B cell (primary cell): ENCODE results near the gene CYP27A1. TPM values are rescaled to one million over a fixed set of nuclear protein-coding genes. Genes with fewer than 3 reads are reported as not detected.

Source experiments
- ATAC-seq: fragments of 200-7000 bp; cut with Tn5 transposase; one replicate; pipeline ENCODE4 v1.10.0; 2021; ENCODE audit warnings: low read depth, mild to moderate bottlenecking, moderate number of reproducible peaks, moderate library complexity
- CTCF ChIA-PET: fragments of 350-600 bp; sonication (Branson Sonifier 250); formaldehyde crosslinking; loops from one replicate; lab custom pipeline; 2021; ENCODE audit warnings: antibody characterized with exemption, inconsistent platforms; lab: Charles Lee
- POLR2A ChIA-PET: fragments of 350-600 bp; sonication (Branson Sonifier 250); formaldehyde crosslinking; loops from one replicate; lab custom pipeline; 2021; ENCODE audit warnings: antibody characterized with exemption; lab: Charles Lee
- DNase-seq: peaks from one replicate; pipeline ENCODE4 v3.0.0; 2013
- H2AFZ ChIP-seq: 2 replicates; pipeline ENCODE4 v1.6.1; 2012; ENCODE audit warnings: mild to moderate bottlenecking, low read depth, low read length; ENCODE audit not compliant: insufficient read depth, poor library complexity, severe bottlenecking
- H3K27ac ChIP-seq, 2 donors: 1 replicate in 1 of 2; 2 replicates in 1 of 2; pipeline ENCODE4 v1.5.1; 2012 to 2013; ENCODE audit warnings: low read length in 2 of 2, mild to moderate bottlenecking in 2 of 2, moderate library complexity in 1 of 2
- H3K27me3 ChIP-seq, 4 experiments: fragments of 200-600 bp in 1 of 4; sonication (generic) in 1 of 4; replicated peaks in 1 of 4; 1 replicate in 2 of 4; 2 replicates in 2 of 4; pipeline versions ENCODE4 v1.6.1 to v1.7.0; 2013 to 2016; ENCODE audit warnings: low read length in 3 of 4, mild to moderate bottlenecking in 2 of 4, mixed read lengths in 1 of 4, moderate library complexity in 1 of 4; ENCODE audit not compliant: insufficient read depth in 4 of 4, control insufficient read depth in 3 of 4; ENCODE audit errors: control extremely low read depth in 1 of 4
- H3K36me3 ChIP-seq, 2 experiments: replicated peaks in 1 of 2; 1 replicate in 1 of 2; 2 replicates in 1 of 2; pipeline versions ENCODE4 v1.6.1 to v1.7.1; 2013; ENCODE audit warnings: low read length in 1 of 2; ENCODE audit not compliant: insufficient read depth in 2 of 2, control insufficient read depth in 1 of 2; ENCODE audit errors: control extremely low read depth in 1 of 2, extremely low read depth in 1 of 2
- H3K4me1 ChIP-seq, 2 donors: fragments of 200-600 bp in 1 of 2; sonication (generic) in 1 of 2; 1 replicate in 1 of 2; 2 replicates in 1 of 2; pipeline versions ENCODE4 v1.5.1 to v1.6.1; 2013 to 2017; ENCODE audit warnings: low read length in 2 of 2; ENCODE audit not compliant: control insufficient read depth in 2 of 2, insufficient read depth in 2 of 2
- H3K4me2 ChIP-seq: replicated peaks from 2 replicates; pipeline ENCODE3; 2012; ENCODE audit warnings: mild to moderate bottlenecking, low read depth, low read length; ENCODE audit not compliant: poor library complexity, severe bottlenecking
- H3K4me3 ChIP-seq, 5 experiments: fragments of 200-600 bp in 1 of 5; sonication (generic) in 1 of 5; 1 replicate in 3 of 5; 2 replicates in 2 of 5; pipeline versions ENCODE4 v1.5.1 to v1.7.0; 2011 to 2016; ENCODE audit warnings: low read length in 4 of 5, mild to moderate bottlenecking in 4 of 5, low read depth in 2 of 5, control low read depth in 1 of 5, moderate library complexity in 1 of 5; ENCODE audit not compliant: insufficient read depth in 1 of 5; ENCODE audit errors: control extremely low read depth in 1 of 5, extremely low read depth in 1 of 5
- H3K79me2 ChIP-seq: fragments of 200-600 bp; sonication (generic); one replicate; pipeline ENCODE4 v1.6.0; 2016; ENCODE audit warnings: low read length; ENCODE audit not compliant: control insufficient read depth, insufficient read depth
- H3K9ac ChIP-seq: fragments of 200-600 bp; sonication (generic); 2 replicates; pipeline ENCODE4 v1.6.1; 2017; ENCODE audit warnings: mild to moderate bottlenecking, low read length, moderate library complexity
- H3K9me3 ChIP-seq, 3 donors: one replicate each; pipeline versions ENCODE4 v1.6.1 to v1.7.1; 2013; ENCODE audit warnings: low read length in 2 of 3; ENCODE audit not compliant: control insufficient read depth in 2 of 3, insufficient read depth in 1 of 3; ENCODE audit errors: control extremely low read depth in 1 of 3
- H4K20me1 ChIP-seq: 2 replicates; pipeline ENCODE4 v1.6.0; 2012; ENCODE audit warnings: mild to moderate bottlenecking, low read length; ENCODE audit not compliant: insufficient read depth, control insufficient read depth, poor library complexity, severe bottlenecking
- H3K27ac Mint-ChIP-seq: one replicate; pipeline ENCODE4 v1.8.0; 2021; ENCODE audit warnings: mixed read lengths
- H3K27me3 Mint-ChIP-seq: one replicate; pipeline ENCODE4 v1.8.0; 2021; ENCODE audit warnings: mixed read lengths
- H3K4me1 Mint-ChIP-seq: one replicate; pipeline ENCODE4 v1.8.0; 2021; ENCODE audit warnings: mixed read lengths
- H3K4me3 Mint-ChIP-seq: one replicate; pipeline ENCODE4 v1.8.0; 2021; ENCODE audit warnings: mixed read lengths
- H3K9me3 Mint-ChIP-seq: one replicate; pipeline ENCODE4 v1.8.0; 2022; ENCODE audit warnings: mixed read lengths; ENCODE audit not compliant: insufficient read depth
- EZH2 ChIP-seq: IDR thresholded peaks from 2 replicates; pipeline ENCODE4 v1.6.1; 2012; ENCODE audit warnings: borderline replicate concordance, low read depth, mild to moderate bottlenecking, moderate library complexity, low read length; ENCODE audit not compliant: insufficient read depth, poor library complexity, severe bottlenecking
- WGBS: methylation state at CpG from one replicate; pipeline ENCODE4 v1.1.5; 2013; ENCODE audit warnings: missing lambda C conversion rate; ENCODE audit not compliant: insufficient coverage; 5-methylcytosine and 5-hydroxymethylcytosine counted together
- intact Hi-C: fragments of 100-400 bp; cut with micrococcal nuclease; formaldehyde crosslinking; loops from one replicate; pipeline ENCODE4 v1.10.0; 2022
- polyA plus RNA-seq: library from polyadenylated mRNA; depleted of rRNA; stranded (reverse); fragments of >200 nt; gene quantifications from 2 replicates; pipeline ENCODE4 v1.2.3, GENCODE V29; 2012
- total RNA-seq, 2 donors: library from RNA; stranded (reverse); fragments of 120-200 nt in 1 of 2; gene quantifications; 1 replicate in 1 of 2; 2 replicates in 1 of 2; pipeline versions ENCODE4 v1.2.3 to v1.2.4, GENCODE V29; 2013 to 2022
- TF ChIP-seq, protein P1 (sequence below): fragments of 200-600 bp; IDR thresholded peaks from one replicate; pipeline ENCODE4 v1.8.0; 2022; ENCODE audit warnings: antibody characterized with exemption, mild to moderate bottlenecking

CYP27A1 gene
- total and polyA plus RNA-seq, 2 donors (not counting 1 experiment from before 2014, with no cell fraction given): 0.39 to 1.1 TPM

DNA sequence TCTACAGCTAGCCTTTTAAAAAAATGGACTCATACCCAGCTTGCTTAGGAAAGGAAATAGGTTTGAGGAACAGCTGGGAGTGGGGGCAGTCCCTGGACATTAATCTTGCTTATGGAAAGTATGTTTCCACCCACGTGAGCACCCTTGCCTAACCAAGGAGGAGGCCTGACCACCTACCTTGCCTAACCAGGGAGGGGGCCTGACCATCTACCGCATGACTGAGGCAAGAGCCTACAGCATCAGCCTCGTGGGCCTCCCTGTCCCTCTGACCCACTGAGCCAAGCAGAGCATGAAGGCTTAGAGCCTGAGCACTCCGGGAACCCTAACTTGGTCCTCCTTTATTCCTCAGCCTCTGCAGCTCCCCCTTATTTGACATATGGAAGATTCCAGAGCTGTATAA is 29.4 kb downstream of the CYP27A1 start:
- H3K4me3 ChIP-seq: no peak overlapping the region
- no peak overlapping the region for H3K4me2 ChIP-seq
- H3K27ac Mint-ChIP-seq: no peak overlapping the region
- DNase-seq: no peak
- H3K4me1 Mint-ChIP-seq: no peaks in the 10 kb centered on the region
- intact Hi-C loops: no loop called here
- H3K27me3 ChIP-seq: peaks cover 0 to 25% (median 2%) of the 10 kb centered on the region in 4 experiments
- peaks cover 55% of the 10 kb centered on the region for H3K27me3 Mint-ChIP-seq
- no peak for TF ChIP-seq EZH2
- 66% methylated on average over 4 of the region's 4 CpGs for WGBS
- H2AFZ ChIP-seq: no peak overlapping the region
- no peaks in the 10 kb centered on the region for H3K9me3 ChIP-seq
- no peak overlapping the region for H3K27ac ChIP-seq
- POLR2A ChIA-PET: no interaction called here
- H3K9ac ChIP-seq: no peak overlapping the region
- no peaks in the 10 kb centered on the region for H3K79me2 ChIP-seq
- H3K9me3 Mint-ChIP-seq: no peaks in the 10 kb centered on the region
- no peak for ATAC-seq
- H3K36me3 ChIP-seq: no peaks in the 10 kb centered on the region
- no peaks in the 10 kb centered on the region for H3K4me1 ChIP-seq
- H4K20me1 ChIP-seq: no peaks in the 10 kb centered on the region
- H3K4me3 Mint-ChIP-seq: no peak overlapping the region
- CTCF ChIA-PET: no interaction called here

GRCh38 chr2:218812096-218812815 is 30.3 kb downstream of the CYP27A1 start:
- no peak overlapping the region for H3K9ac ChIP-seq
- H3K36me3 ChIP-seq: no peaks in the 10 kb centered on the region
- peaks cover 0 to 22% (median 2%) of the 10 kb centered on the region in 4 experiments for H3K27me3 ChIP-seq
- no peak overlapping the region for H3K4me3 ChIP-seq
- Mint-ChIP-seq H3K4me1 (no peaks in the 10 kb centered on the region), H3K9me3 (no peaks in the 10 kb centered on the region), H3K27me3 (peaks cover 56% of the 10 kb centered on the region), H3K4me3 (no peak overlapping the region), H3K27ac (no peak overlapping the region)
- no peaks in the 10 kb centered on the region for H3K79me2 ChIP-seq
- no peak overlapping the region for H2AFZ ChIP-seq
- H3K9me3 ChIP-seq: no peaks in the 10 kb centered on the region
- TF ChIP-seq, protein P1, sequence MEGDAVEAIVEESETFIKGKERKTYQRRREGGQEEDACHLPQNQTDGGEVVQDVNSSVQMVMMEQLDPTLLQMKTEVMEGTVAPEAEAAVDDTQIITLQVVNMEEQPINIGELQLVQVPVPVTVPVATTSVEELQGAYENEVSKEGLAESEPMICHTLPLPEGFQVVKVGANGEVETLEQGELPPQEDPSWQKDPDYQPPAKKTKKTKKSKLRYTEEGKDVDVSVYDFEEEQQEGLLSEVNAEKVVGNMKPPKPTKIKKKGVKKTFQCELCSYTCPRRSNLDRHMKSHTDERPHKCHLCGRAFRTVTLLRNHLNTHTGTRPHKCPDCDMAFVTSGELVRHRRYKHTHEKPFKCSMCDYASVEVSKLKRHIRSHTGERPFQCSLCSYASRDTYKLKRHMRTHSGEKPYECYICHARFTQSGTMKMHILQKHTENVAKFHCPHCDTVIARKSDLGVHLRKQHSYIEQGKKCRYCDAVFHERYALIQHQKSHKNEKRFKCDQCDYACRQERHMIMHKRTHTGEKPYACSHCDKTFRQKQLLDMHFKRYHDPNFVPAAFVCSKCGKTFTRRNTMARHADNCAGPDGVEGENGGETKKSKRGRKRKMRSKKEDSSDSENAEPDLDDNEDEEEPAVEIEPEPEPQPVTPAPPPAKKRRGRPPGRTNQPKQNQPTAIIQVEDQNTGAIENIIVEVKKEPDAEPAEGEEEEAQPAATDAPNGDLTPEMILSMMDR: no peak
- no peak for TF ChIP-seq EZH2
- ChIA-PET CTCF (no interaction called here), POLR2A (no interaction called here)
- intact Hi-C loops: no loop called here
- H4K20me1 ChIP-seq: no peaks in the 10 kb centered on the region
- 96% methylated on average over 19 of the region's 21 CpGs for WGBS
- DNase-seq: no peak
- ATAC-seq: no peak
- H3K27ac ChIP-seq: no peak overlapping the region
- no peak overlapping the region for H3K4me2 ChIP-seq
- no peaks in the 10 kb centered on the region for H3K4me1 ChIP-seq
